GM18907 (cell line): ENCODE results near the gene TARS2.

ENCODE experiments used
- ATAC-seq: cut with Tn5 transposase; IDR thresholded peaks from one replicate; pipeline ENCODE4 v1.9.1; 2021; ENCODE audit warnings: mild to moderate bottlenecking, moderate library complexity; ENCODE audit not compliant: unreplicated experiment

TARS2 gene

GRCh38 chr1:150555198-150555970 lies 68.2 kb downstream of the TARS2 start:
- no peak for ATAC-seq

GRCh38 chr1:150555971-150556865 lies 69.0 kb downstream of the TARS2 start:
- ATAC-seq = no peak

GRCh38 chr1:150557065-150557600 lies 69.9 kb downstream of the TARS2 start:
- ATAC-seq = no peak
